Endothelial cell of umbilical vein (primary cell): Measurements from ENCODE around the gene PAM16. TPM values are rescaled to one million over a fixed set of nuclear protein-coding genes. Genes with fewer than 3 reads are reported as not detected.

ENCODE experiments used
- BruUV-seq: library from RNA; stranded (reverse); fragments of 400-500 nt; replicated peaks from 2 replicates; lab custom pipeline; 2021; lab: Mats Ljungman, UMichigan
- CTCF ChIA-PET: fragments of 300-600, 350-600 bp; sonication (Branson Sonifier 250); formaldehyde crosslinking; loops from one replicate; lab custom pipeline; 2021; ENCODE audit warnings: antibody characterized with exemption, inconsistent platforms; lab: Charles Lee
- POLR2A ChIA-PET: fragments of 300-600, 350-600 bp; sonication (Branson Sonifier 250); formaldehyde crosslinking; loops from one replicate; lab custom pipeline; 2021; ENCODE audit warnings: antibody characterized with exemption, inconsistent platforms; lab: Charles Lee
- DNase-seq: peaks from one replicate; pipeline ENCODE4 v3.0.0-alpha.2; 2011; ENCODE audit warnings: low read depth, low spot score
- FAIRE-seq: peaks from 2 replicates; lab custom pipeline; 2011; peaks lifted over from hg19 to GRCh38; lab: Jason Lieb, UNC
- H2AFZ ChIP-seq: 2 replicates; pipeline ENCODE4 v1.6.0; 2012; ENCODE audit warnings: low read depth, low read length, control low read depth, inconsistent platforms
- H3K27ac ChIP-seq: 2 replicates; pipeline ENCODE4 v1.5.1; 2011; ENCODE audit warnings: low read depth, mild to moderate bottlenecking, control low read depth, low read length, moderate library complexity; ENCODE audit not compliant: insufficient read depth
- H3K27me3 ChIP-seq, 2 experiments: 2 replicates each; pipeline versions ENCODE4 v1.6.0 to v1.6.1; 2011; ENCODE audit warnings: low read length in 2 of 2, mixed read lengths in 1 of 2; ENCODE audit not compliant: control insufficient read depth in 2 of 2, insufficient read depth in 2 of 2
- H3K36me3 ChIP-seq, 2 experiments: 2 replicates in 1 of 2; 3 replicates in 1 of 2; pipeline ENCODE4 v1.5.1; 2011; ENCODE audit warnings: low read length in 2 of 2, mild to moderate bottlenecking in 1 of 2, moderate library complexity in 1 of 2; ENCODE audit not compliant: control insufficient read depth in 2 of 2, insufficient read depth in 2 of 2; ENCODE audit errors: extremely low read depth in 1 of 2
- H3K4me1 ChIP-seq: 3 replicates; pipeline ENCODE4 v1.5.1; 2011; ENCODE audit warnings: mild to moderate bottlenecking, low read length; ENCODE audit not compliant: control insufficient read depth, insufficient read depth; ENCODE audit errors: extremely low read depth
- H3K4me2 ChIP-seq: 2 replicates; pipeline ENCODE4 v1.6.1; 2011; ENCODE audit warnings: low read length, control low read depth, mixed read lengths; ENCODE audit not compliant: insufficient read depth
- H3K4me3 ChIP-seq, 3 experiments: fragments of 200-600 bp in 1 of 3; sonication (generic), shearing (Covaris generic) in 1 of 3; replicated peaks in 1 of 3; 2 replicates each; pipeline ENCODE4 v1.5.1; 2011 to 2016; ENCODE audit warnings: control low read depth in 3 of 3, low read length in 3 of 3, mild to moderate bottlenecking in 2 of 3, inconsistent platforms in 1 of 3, low read depth in 1 of 3, moderate library complexity in 1 of 3; ENCODE audit not compliant: insufficient read depth in 1 of 3
- H3K79me2 ChIP-seq: 2 replicates; pipeline ENCODE4 v1.6.0; 2012; ENCODE audit warnings: low read length, inconsistent platforms; ENCODE audit not compliant: control insufficient read depth, insufficient read depth
- H3K9ac ChIP-seq: replicated peaks from 2 replicates; pipeline ENCODE3; 2011; ENCODE audit warnings: low read length, control low read depth; ENCODE audit not compliant: insufficient read depth; ENCODE audit errors: extremely low read depth
- H3K9me1 ChIP-seq: replicated peaks from 3 replicates; pipeline ENCODE4 v1.6.0; 2011; ENCODE audit warnings: mild to moderate bottlenecking, low read length; ENCODE audit not compliant: control insufficient read depth, insufficient read depth; ENCODE audit errors: extremely low read depth
- H3K9me3 ChIP-seq: replicated peaks from 2 replicates; pipeline ENCODE4 v1.5.1; 2012; ENCODE audit warnings: low read length, inconsistent platforms; ENCODE audit not compliant: control insufficient read depth, insufficient read depth
- H4K20me1 ChIP-seq: replicated peaks from 2 replicates; pipeline ENCODE3; 2011; ENCODE audit warnings: mild to moderate bottlenecking, low read length; ENCODE audit not compliant: control insufficient read depth, insufficient read depth; ENCODE audit errors: extremely low read depth
- EZH2 ChIP-seq: IDR thresholded peaks from 2 replicates; pipeline ENCODE4 v1.6.1; 2012; ENCODE audit warnings: borderline replicate concordance, low read depth, mild to moderate bottlenecking, moderate library complexity, low read length, inconsistent platforms; ENCODE audit not compliant: severe bottlenecking
- FOS ChIP-seq: IDR thresholded peaks from 2 replicates; pipeline ENCODE4 v1.6.1; 2011; ENCODE audit warnings: mild to moderate bottlenecking, low read length, moderate library complexity, borderline replicate concordance; ENCODE audit not compliant: insufficient read depth
- GATA2 ChIP-seq: IDR thresholded peaks from 2 replicates; pipeline ENCODE4 v1.7.0; 2011; ENCODE audit warnings: low read depth, mild to moderate bottlenecking, moderate library complexity, mixed read lengths, low read length; ENCODE audit not compliant: insufficient read length, insufficient read depth
- JUN ChIP-seq: IDR thresholded peaks from 2 replicates; pipeline ENCODE4 v1.6.1; 2011; ENCODE audit warnings: borderline replicate concordance, low read depth; ENCODE audit not compliant: insufficient read length, insufficient read depth
- MAX ChIP-seq: IDR thresholded peaks from 2 replicates; pipeline ENCODE4 v1.6.1; 2011; ENCODE audit not compliant: insufficient read depth, insufficient read length
- MYC ChIP-seq: IDR thresholded peaks from one replicate; pipeline ENCODE4 v1.6.1; 2011; ENCODE audit warnings: mild to moderate bottlenecking, low read depth, low read length
- POLR2A ChIP-seq: IDR thresholded peaks from 2 replicates; pipeline ENCODE4 v1.6.1; 2012; ENCODE audit warnings: low read depth, mild to moderate bottlenecking, control low read depth, low read length
- POLR2AphosphoS5 ChIP-seq: IDR thresholded peaks from 2 replicates; pipeline ENCODE4 v1.6.1; 2012; ENCODE audit warnings: low read depth, mild to moderate bottlenecking, control low read depth, low read length, moderate library complexity; ENCODE audit not compliant: insufficient read depth
- dilution Hi-C: fragments of 300-500 bp; cut with MboI; formaldehyde crosslinking; loops from one replicate; pipeline ENCODE4 v1.15.0; 2019; ENCODE audit warnings: low sequenced_read_pairs; ENCODE audit not compliant: extremely low pct_ligation_motif_present
- intact Hi-C: fragments of 100-400 bp; cut with micrococcal nuclease; formaldehyde crosslinking; loops from one replicate; pipeline ENCODE4 v1.10.0; 2022
- polyA plus RNA-seq, 4 experiments: library from polyadenylated mRNA; depleted of rRNA in 3 of 4; stranded (reverse) in 3 of 4; unstranded in 1 of 4; fragments of >200 nt; gene quantifications; 2 replicates each; pipeline versions ENCODE4 v1.2.1 to v1.2.3, GENCODE V29; 2011 to 2012; ENCODE audit warnings: missing spikeins in 1 of 4
- total RNA-seq: library from RNA; stranded (reverse); gene quantifications from 2 replicates; pipeline ENCODE4 v1.2.3, GENCODE V29; 2021
- TF ChIP-seq, protein P1 (sequence below), 2 donors: IDR thresholded peaks; 1 replicate in 1 of 2; 2 replicates in 1 of 2; pipeline ENCODE4 v1.5.1; 2011; ENCODE audit warnings: low read length in 2 of 2, mild to moderate bottlenecking in 2 of 2, moderate library complexity in 2 of 2, control low read depth in 1 of 2, inconsistent platforms in 1 of 2, low read depth in 1 of 2; ENCODE audit not compliant: insufficient read depth in 1 of 2; ENCODE audit errors: extremely low read depth in 1 of 2

Gene PAM16
- total and polyA plus RNA-seq, 2 donors (not counting 3 experiments of a cell fraction or from before 2014, with no cell fraction given) = 40.0 to 67.2 TPM

- no peaks in the 10 kb centered on the region for H4K20me1 ChIP-seq
- TF ChIP-seq GATA2 (no peak), MAX (no peak), FOS (no peak), MYC (no peak), POLR2A (no peak), EZH2 (no peak)
- intact Hi-C loops = no loop called here
- H3K9me3 ChIP-seq = no peaks in the 10 kb centered on the region
- H2AFZ ChIP-seq = no peak overlapping the region
- H3K4me2 ChIP-seq = peak overlapping the region; percentile 1
- no TSS peak for BruUV-seq
- DNase-seq (no peak), FAIRE-seq (no peak)
- no peaks in the 10 kb centered on the region for H3K27me3 ChIP-seq
- dilution Hi-C loops = no loop called here
- H3K79me2 ChIP-seq = peaks cover 30% of the 10 kb centered on the region
- no peak overlapping the region for H3K4me3 ChIP-seq
- CTCF ChIA-PET = interaction anchor here (0.9 to 3.2 kb wide), 10 partner anchors 10 to 78 kb away, joined by 3 to 42 read pairs (median 5); no protein-coding TSS in a partner anchor
- POLR2A ChIA-PET = interaction anchor here (0.7 kb wide), 1 partner anchor 13 kb away, joined by 3 read pairs; no protein-coding TSS in a partner anchor
- H3K36me3 ChIP-seq = peaks cover 0 to 5% of the 10 kb centered on the region in 2 experiments
- H3K4me1 ChIP-seq = peaks cover 7% of the 10 kb centered on the region
- H3K27ac ChIP-seq = no peak overlapping the region
- H3K9ac ChIP-seq = no peak overlapping the region
- H3K9me1 ChIP-seq = no peaks in the 10 kb centered on the region
These were observed 759 bp upstream of the PAM16 start for GRCh38 chr16:4351880-4352279.

- intact Hi-C loops (no loop called here), dilution Hi-C loops (no loop called here)
These were observed 745 bp downstream of the PAM16 start for GRCh38 chr16:4350365-4350786.

More at GRCh38 chr16:4350365-4350786, 745 bp downstream of the PAM16 start:
- H4K20me1 ChIP-seq = no peaks in the 10 kb centered on the region
- H3K4me3 ChIP-seq = peak overlapping the region; percentile 1 to 81 (median 47)
- H3K36me3 ChIP-seq = peaks cover 0 to 3% of the 10 kb centered on the region in 2 experiments
- CTCF ChIA-PET = interaction anchor here (1.0 to 3.2 kb wide), 11 partner anchors 9 to 150 kb away, joined by 3 to 42 read pairs (median 5); partner anchors contain the start of gene CORO7
- FAIRE-seq = peak; percentile 64
- H3K27me3 ChIP-seq = no peaks in the 10 kb centered on the region
- DNase-seq = no peak
- POLR2A ChIA-PET = no interaction called here
- no peaks in the 10 kb centered on the region for H3K9me3 ChIP-seq
- H3K27ac ChIP-seq = no peak overlapping the region
- BruUV-seq = no TSS peak
- peak overlapping the region; percentile 1 for H2AFZ ChIP-seq
- peaks cover 36% of the 10 kb centered on the region for H3K79me2 ChIP-seq
- no peak for TF ChIP-seq JUN
- no peak for TF ChIP-seq MYC
- no peak for TF ChIP-seq EZH2
- no peak for TF ChIP-seq POLR2AphosphoS5
- no peak for TF ChIP-seq POLR2A
- TF ChIP-seq, protein P1, sequence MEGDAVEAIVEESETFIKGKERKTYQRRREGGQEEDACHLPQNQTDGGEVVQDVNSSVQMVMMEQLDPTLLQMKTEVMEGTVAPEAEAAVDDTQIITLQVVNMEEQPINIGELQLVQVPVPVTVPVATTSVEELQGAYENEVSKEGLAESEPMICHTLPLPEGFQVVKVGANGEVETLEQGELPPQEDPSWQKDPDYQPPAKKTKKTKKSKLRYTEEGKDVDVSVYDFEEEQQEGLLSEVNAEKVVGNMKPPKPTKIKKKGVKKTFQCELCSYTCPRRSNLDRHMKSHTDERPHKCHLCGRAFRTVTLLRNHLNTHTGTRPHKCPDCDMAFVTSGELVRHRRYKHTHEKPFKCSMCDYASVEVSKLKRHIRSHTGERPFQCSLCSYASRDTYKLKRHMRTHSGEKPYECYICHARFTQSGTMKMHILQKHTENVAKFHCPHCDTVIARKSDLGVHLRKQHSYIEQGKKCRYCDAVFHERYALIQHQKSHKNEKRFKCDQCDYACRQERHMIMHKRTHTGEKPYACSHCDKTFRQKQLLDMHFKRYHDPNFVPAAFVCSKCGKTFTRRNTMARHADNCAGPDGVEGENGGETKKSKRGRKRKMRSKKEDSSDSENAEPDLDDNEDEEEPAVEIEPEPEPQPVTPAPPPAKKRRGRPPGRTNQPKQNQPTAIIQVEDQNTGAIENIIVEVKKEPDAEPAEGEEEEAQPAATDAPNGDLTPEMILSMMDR (IDR thresholded peaks at IDR 0.05; ENCODE audit: extremely low read depth in 1 of 2, insufficient read depth in 1 of 2, low read depth in 1 of 2, low read length in 2 of 2) = no peak
- TF ChIP-seq GATA2 = no peak
- no peak for TF ChIP-seq FOS
- TF ChIP-seq MAX = no peak
- H3K4me2 ChIP-seq = peak overlapping the region; percentile 3
- peak overlapping the region; percentile 46 for H3K9ac ChIP-seq
- no peaks in the 10 kb centered on the region for H3K9me1 ChIP-seq
- H3K4me1 ChIP-seq = peaks cover 7% of the 10 kb centered on the region
